ENCODE data around the gene OR4D1.
A peak's percentile ranks its signal among the peaks of the same experiment; 100 is the strongest.

Gene OR4D1

GRCh38 chr17:58195518-58196123 is 47.4 kb downstream of the OR4D1 start:
- no peak for DNase-seq (ENCODE audit: low read depth)

GRCh38 chr17:58196610-58197009 is 48.4 kb downstream of the OR4D1 start:
- DNase-seq (ENCODE audit: low read depth), result no peak

GRCh38 chr17:58200024-58200633 is 51.9 kb downstream of the OR4D1 start:
- DNase-seq (ENCODE audit: low read depth), result peak; percentile 22

- no peak for DNase-seq (ENCODE audit: low read depth)
Observed at GRCh38 chr17:58202859-58203258, 54.7 kb downstream of the OR4D1 start.

GRCh38 chr17:58204796-58205195 is 56.6 kb downstream of the OR4D1 start:
- no peak for DNase-seq (ENCODE audit: low read depth)

GRCh38 chr17:58205936-58206335 is 57.8 kb downstream of the OR4D1 start:
- no peak for DNase-seq (ENCODE audit: low read depth)

GRCh38 chr17:58207451-58207850 is 59.3 kb downstream of the OR4D1 start:
- DNase-seq (ENCODE audit: low read depth), result no peak

- no peak for DNase-seq (ENCODE audit: low read depth)
Observed at GRCh38 chr17:58208344-58208743, 60.2 kb downstream of the OR4D1 start.
